HepG2 (cell line): ENCODE data around the gene IER5L. TPM values are rescaled to one million over a fixed set of nuclear protein-coding genes. Genes with fewer than 3 reads are reported as not detected.
A peak's percentile ranks its signal among the peaks of the same experiment; 100 is the strongest.

Source experiments
- ATAC-seq: fragments of 200-7000 bp; cut with Tn5 transposase; 3 replicates; pipeline ENCODE4 v1.9.1; 2020; ENCODE audit warnings: mild to moderate bottlenecking, moderate library complexity
- BruUV-seq: library from RNA; stranded (reverse); fragments of 400-500 nt; replicated peaks from 2 replicates; lab custom pipeline; 2021; lab: Mats Ljungman, UMichigan
- CTCF ChIA-PET: fragments of 300-600 bp; formaldehyde crosslinking; extraction: SDS; loops from one replicate; lab custom pipeline; 2021; ENCODE audit warnings: low total read pairs, inconsistent platforms, low intra/inter-chr PET ratio; lab: Yijun Ruan, JAX
- POLR2A ChIA-PET: fragments of 350-600 bp; sonication (Branson Sonifier 250); formaldehyde crosslinking; loops from one replicate; lab custom pipeline; 2020; ENCODE audit warnings: antibody characterized with exemption, inconsistent platforms; lab: Yijun Ruan, JAX
- DNase-seq: peaks from one replicate; pipeline ENCODE4 v3.0.0-alpha.2; 2015; ENCODE audit warnings: low spot score
- FAIRE-seq: peaks from 3 replicates; lab custom pipeline; 2011; peaks lifted over from hg19 to GRCh38; lab: Jason Lieb, UNC
- H2AFZ ChIP-seq: one replicate; pipeline ENCODE4 v1.6.1; 2011; ENCODE audit warnings: low read length, inconsistent platforms
- H3K27ac ChIP-seq: fragments of 300-600 bp; 3 replicates; pipeline ENCODE4 v1.8.0; 2011; ENCODE audit warnings: mixed run types, mild to moderate bottlenecking, mixed read lengths, low read length, inconsistent platforms; ENCODE audit not compliant: insufficient read depth; ENCODE audit errors: extremely low read length
- H3K27me3 ChIP-seq, 2 experiments: fragments of 200-600 bp in 1 of 2; 2 replicates in 1 of 2; 3 replicates in 1 of 2; pipeline versions ENCODE4 v1.6.0 to v1.8.0; 2011; ENCODE audit warnings: low read length in 2 of 2, mild to moderate bottlenecking in 2 of 2, moderate library complexity in 2 of 2, inconsistent platforms in 1 of 2; ENCODE audit not compliant: insufficient read depth in 2 of 2, control insufficient read depth in 1 of 2
- H3K36me3 ChIP-seq, 2 experiments: fragments of 200-600 bp in 1 of 2; replicated peaks in 1 of 2; 2 replicates in 1 of 2; 3 replicates in 1 of 2; pipeline versions ENCODE4 v1.5.1 to v1.8.0; 2011; ENCODE audit warnings: low read length in 2 of 2, inconsistent platforms in 1 of 2; ENCODE audit not compliant: insufficient read depth in 2 of 2, control insufficient read depth in 1 of 2
- H3K4me1 ChIP-seq: 2 replicates; pipeline ENCODE4 v1.5.1; 2012; ENCODE audit warnings: low read length, inconsistent platforms; ENCODE audit not compliant: insufficient read depth
- H3K4me2 ChIP-seq: 2 replicates; pipeline ENCODE4 v1.6.0; 2011; ENCODE audit warnings: low read depth, low read length, inconsistent platforms
- H3K4me3 ChIP-seq, 3 experiments: fragments of 200-600 bp in 1 of 3; sonication (generic), shearing (Covaris generic) in 1 of 3; replicated peaks in 1 of 3; 2 replicates each; pipeline ENCODE4 v1.5.1; 2011 to 2016; ENCODE audit warnings: low read length in 3 of 3, inconsistent platforms in 2 of 3, low read depth in 2 of 3, mild to moderate bottlenecking in 2 of 3, control low read depth in 1 of 3, mixed read lengths in 1 of 3; ENCODE audit not compliant: insufficient read depth in 1 of 3
- H3K79me2 ChIP-seq: one replicate; pipeline ENCODE4 v1.6.1; 2011; ENCODE audit warnings: low read length, inconsistent platforms; ENCODE audit not compliant: insufficient read depth
- H3K9ac ChIP-seq: 2 replicates; pipeline ENCODE4 v1.6.0; 2011; ENCODE audit warnings: mild to moderate bottlenecking, low read depth, low read length, inconsistent platforms; ENCODE audit not compliant: insufficient read depth
- H3K9me3 ChIP-seq: 2 replicates; pipeline ENCODE4 v1.5.1; 2012; ENCODE audit warnings: mild to moderate bottlenecking, low read length
- H4K20me1 ChIP-seq: 2 replicates; pipeline ENCODE4 v1.6.0; 2011; ENCODE audit warnings: inconsistent platforms, mild to moderate bottlenecking, low read length, moderate library complexity; ENCODE audit not compliant: insufficient read depth
- ARID3A ChIP-seq: IDR thresholded peaks from 2 replicates; pipeline ENCODE4 v1.6.1; 2012; ENCODE audit warnings: low read depth, low read length, improper control_type of control experiment
- ATF5 ChIP-seq: sonication (generic); formaldehyde crosslinking; IDR thresholded peaks from 2 replicates; pipeline ENCODE4 v1.4.0; 2020; ENCODE audit warnings: mild to moderate bottlenecking, low read depth, missing genetic modification reagents
- CBX5 ChIP-seq: sonication (generic); formaldehyde crosslinking; IDR thresholded peaks from 2 replicates; pipeline ENCODE4 v1.4.0; 2020; ENCODE audit warnings: missing genetic modification reagents, borderline replicate concordance
- CCDC6 ChIP-seq: sonication (generic); formaldehyde crosslinking; IDR thresholded peaks from 2 replicates; pipeline ENCODE4 v1.8.1; 2022; ENCODE audit warnings: mild to moderate bottlenecking, missing genetic modification reagents, moderate library complexity
- CEBPG ChIP-seq: IDR thresholded peaks from 2 replicates; pipeline ENCODE4 v1.6.1; 2016
- ESRRA ChIP-seq: sonication (generic); formaldehyde crosslinking; IDR thresholded peaks from 2 replicates; pipeline ENCODE4 v1.5.1; 2020; ENCODE audit warnings: mild to moderate bottlenecking, low read depth, missing genetic modification reagents
- GZF1 ChIP-seq: sonication (generic); formaldehyde crosslinking; IDR thresholded peaks from 2 replicates; pipeline ENCODE4 v1.5.1; 2020; ENCODE audit warnings: mild to moderate bottlenecking, missing genetic modification reagents
- MTA1 ChIP-seq: sonication (generic); formaldehyde crosslinking; IDR thresholded peaks from 2 replicates; pipeline ENCODE4 v1.4.0; 2020; ENCODE audit warnings: missing genetic modification reagents, mild to moderate bottlenecking, borderline replicate concordance
- RBM39 ChIP-seq: fragments of 200-400 bp; formaldehyde crosslinking; IDR thresholded peaks from one replicate; pipeline ENCODE4 v1.6.1; 2018; ENCODE audit warnings: antibody characterized with exemption, mild to moderate bottlenecking, low read depth, low read length; ENCODE audit not compliant: poor library complexity, severe bottlenecking
- SOX5 ChIP-seq: IDR thresholded peaks from 2 replicates; pipeline ENCODE4 v1.6.1; 2016; ENCODE audit warnings: borderline replicate concordance
- SP4 ChIP-seq: sonication (generic); formaldehyde crosslinking; IDR thresholded peaks from 2 replicates; pipeline ENCODE4 v1.8.1; 2023; ENCODE audit warnings: mild to moderate bottlenecking, missing genetic modification reagents
- SP5 ChIP-seq: IDR thresholded peaks from 2 replicates; pipeline ENCODE4 v1.6.1; 2016; ENCODE audit warnings: low read depth, borderline replicate concordance
- SRY ChIP-seq: sonication (generic); formaldehyde crosslinking; IDR thresholded peaks from 2 replicates; pipeline ENCODE4 v1.8.0; 2022; ENCODE audit warnings: mild to moderate bottlenecking, missing genetic modification reagents
- SSRP1 ChIP-seq: IDR thresholded peaks from 2 replicates; pipeline ENCODE4 v1.6.1; 2016; ENCODE audit warnings: control low read depth
- SYNCRIP ChIP-seq: fragments of 200-400 bp; formaldehyde crosslinking; IDR thresholded peaks from 2 replicates; pipeline ENCODE4 v1.6.1; 2018; ENCODE audit warnings: mild to moderate bottlenecking, low read depth, low read length; ENCODE audit not compliant: insufficient read depth
- TARDBP ChIP-seq: sonication (generic); formaldehyde crosslinking; IDR thresholded peaks from 2 replicates; pipeline ENCODE4 v1.8.0; 2022; ENCODE audit warnings: mild to moderate bottlenecking, missing genetic modification reagents
- ZBTB33 ChIP-seq: sonication (generic); formaldehyde crosslinking; IDR thresholded peaks from 2 replicates; pipeline ENCODE4 v1.4.0; 2020; ENCODE audit warnings: missing genetic modification reagents
- ZNF282 ChIP-seq: fragments of 450-650 bp; IDR thresholded peaks from 2 replicates; pipeline ENCODE4 v1.6.1; 2018; ENCODE audit not compliant: partially characterized antibody
- ZNF503 ChIP-seq: sonication (generic); formaldehyde crosslinking; IDR thresholded peaks from 2 replicates; pipeline ENCODE4 v1.4.0; 2020; ENCODE audit warnings: missing genetic modification reagents
- ZSCAN21 ChIP-seq: sonication (generic); formaldehyde crosslinking; IDR thresholded peaks from 2 replicates; pipeline ENCODE4 v1.8.0; 2022; ENCODE audit warnings: mild to moderate bottlenecking, missing genetic modification reagents, moderate library complexity, borderline replicate concordance
- WGBS: methylation state at CpG from one replicate; pipeline ENCODE4 v1.1.6; 2017; ENCODE audit warnings: low lambda C conversion rate; 5-methylcytosine and 5-hydroxymethylcytosine counted together
- in situ Hi-C: cut with HindIII; loops from 2 replicates; pipeline ENCODE4 v1.10.0; 2017; ENCODE audit warnings: low pct_unique_long_range_greater_than_20kb; ENCODE audit not compliant: extremely low pct_ligation_motif_present
- intact Hi-C: fragments of 100-400 bp; cut with micrococcal nuclease; formaldehyde crosslinking; loops from one replicate; pipeline ENCODE4 v1.10.0; 2022; ENCODE audit not compliant: unreplicated experiment
- polyA plus RNA-seq, 8 experiments: library from polyadenylated mRNA; depleted of rRNA in 3 of 8; stranded (reverse) in 7 of 8; unstranded in 1 of 8; fragments of >200 nt; fragmentation: Illumina TruSeq in 4 of 8; extraction: Trizol in 4 of 8; gene quantifications; 2 replicates each; pipeline versions ENCODE4 v1.2.1 to v1.2.3, GENCODE V29; 2011 to 2016; ENCODE audit warnings: low read depth in 4 of 8, missing spikeins in 1 of 8, mixed read lengths in 1 of 8; ENCODE audit not compliant: insufficient read depth in 1 of 8
- total RNA-seq, 5 experiments: library from RNA; depleted of rRNA; stranded (reverse); fragments of >200 nt; fragmentation: Illumina TruSeq; extraction: Trizol; gene quantifications; 2 replicates each; pipeline ENCODE4 v1.2.3, GENCODE V29; 2016; ENCODE audit warnings: low read depth in 1 of 5

IER5L gene
- total and polyA plus RNA-seq, 2 of the 13 experiments (the other 11 are each of a cell fraction or from before 2014, with no cell fraction given): 1.8 to 3.3 TPM

GRCh38 chr9:129175515-129175824, 2.6 kb downstream of the IER5L start:
- Histone ChIP-seq H4K20me1 (peaks cover 3% of the 10 kb centered on the region; the same call in 1 of the 2 replicates), H3K27me3 (peaks cover 12 to 46% of the 10 kb centered on the region in 2 experiments), H3K4me3 (peak overlapping the region; percentile 83 to 93 (median 90)), H3K9ac (peak overlapping the region; percentile 78), H3K27ac (peak overlapping the region; percentile 82), H3K36me3 (no peaks in the 10 kb centered on the region), H3K9me3 (no peaks in the 10 kb centered on the region), H3K4me1 (peaks cover 53% of the 10 kb centered on the region), H3K4me2 (peak overlapping the region; percentile 94), H3K79me2 (peaks cover 5% of the 10 kb centered on the region), H2AFZ (no peak overlapping the region)
- no TSS peak for BruUV-seq
- ATAC-seq (no peak), DNase-seq (no peak), FAIRE-seq (no peak)
- WGBS: 1% methylated on average over 10 of the region's 10 CpGs
- CTCF ChIA-PET: no interaction called here
- in situ Hi-C loops: loop anchor here (5.0 to 10.0 kb wide), 3 partner anchors 33 to 439 kb away; no protein-coding TSS in a partner anchor
- POLR2A ChIA-PET: interaction anchor here (0.8 to 5.6 kb wide), 10 partner anchors 36 to 451 kb away, joined by 3 to 55 read pairs (median 6); partner anchors contain the start of gene NTMT1
- intact Hi-C loops: loop anchor here (5.0 to 10.0 kb wide), 4 partner anchors 33 to 449 kb away; partner anchors contain the start of genes C9orf50 and NTMT1
- TF ChIP-seq ZSCAN21 (0 out of 2 replicates have a peak, but pooled peaks have one; percentile 57), GZF1 (no peak), RBM39 (no peak), ZBTB33 (CRISPR knock-in tag) (no peak), CBX5 (CRISPR knock-in tag) (no peak), TARDBP (no peak), MTA1 (CRISPR knock-in tag) (no peak), ARID3A (no peak), SYNCRIP (no peak), SSRP1 (CRISPR knock-in tag) (peak; percentile 38; the same call in 1 of the 2 replicates), ZNF503 (CRISPR knock-in tag) (0 out of 2 replicates have a peak, but pooled peaks have one; percentile 10), CCDC6 (CRISPR knock-in tag) (0 out of 2 replicates have a peak, but pooled peaks have one; percentile 57), SOX5 (no peak), SP4 (no peak), ESRRA (CRISPR knock-in tag) (no peak), SRY (CRISPR knock-in tag) (no peak), CEBPG (CRISPR knock-in tag) (no peak), ATF5 (CRISPR knock-in tag) (no peak), SP5 (no peak), ZNF282 (no peak)
